ENCODE data around the gene CBLN1. TPM values are rescaled to one million over a fixed set of nuclear protein-coding genes. Genes with fewer than 3 reads are reported as not detected.

Gene CBLN1
- total and polyA plus RNA-seq, 2 experiments from 2014 or later, result 1.2 to 6.4 TPM

DNA sequence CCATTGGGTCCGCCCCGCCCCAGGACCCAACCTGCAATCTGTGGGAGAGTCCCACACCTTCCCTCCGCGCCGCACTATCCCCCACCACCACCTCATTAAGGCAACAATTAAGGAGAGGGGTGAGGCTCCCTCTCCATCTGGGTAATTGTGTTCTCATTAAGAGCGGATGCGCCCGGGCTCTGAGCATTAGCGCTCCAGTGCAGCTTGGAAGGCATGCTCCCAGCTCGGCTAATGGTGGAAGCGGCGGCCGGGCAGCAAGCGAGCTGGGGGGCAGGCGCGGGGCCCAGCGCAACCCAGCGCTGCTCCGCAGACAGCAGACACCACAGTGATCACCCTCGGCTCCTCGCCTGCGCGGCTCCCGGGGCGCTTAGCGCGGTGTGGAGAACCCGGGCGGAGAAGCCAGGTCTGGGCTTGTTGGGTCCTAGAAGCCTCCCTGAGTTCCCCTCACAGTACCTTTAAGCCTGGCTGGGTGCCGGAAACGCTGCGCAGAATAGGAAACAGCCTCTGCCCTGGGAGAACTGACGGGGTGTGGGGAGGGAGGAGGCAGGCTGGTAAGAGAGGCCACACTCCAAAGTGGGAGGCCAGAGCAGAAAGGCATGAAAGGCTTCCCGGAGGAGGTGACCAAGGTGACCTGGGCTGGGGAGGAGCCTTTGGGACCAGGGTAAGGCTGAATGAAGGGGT is 6.4 kb downstream of the CBLN1 start:
- peaks cover 8% of the 10 kb centered on the region; the same call in 1 of the 2 replicates for H4K20me1 ChIP-seq (replicated peaks; ENCODE audit: insufficient read depth)
- peak overlapping the region; percentile 65 for H3K4me3 ChIP-seq
- H3K79me2 ChIP-seq (replicated peaks; ENCODE audit: insufficient read depth), result no peaks in the 10 kb centered on the region
- Mint-ChIP-seq H3K27ac (no peak overlapping the region), H3K9me3 (no peaks in the 10 kb centered on the region; the same call in 2 of the 3 replicates), H3K36me3 (ENCODE audit: low read depth) (no peaks in the 10 kb centered on the region), H3K4me3 (peak overlapping the region; percentile 72), H3K27me3 (ENCODE audit: insufficient read depth, low read depth, poor library complexity) (peaks cover 73% of the 10 kb centered on the region), H3K4me1 (peaks cover 57% of the 10 kb centered on the region)
- DNase-seq (ENCODE audit: low spot score) (peak; percentile 64), ATAC-seq (peak; percentile 40)
- peaks cover 92% of the 10 kb centered on the region for H3K27me3 ChIP-seq (ENCODE audit: insufficient read depth)
- no peak overlapping the region for H3K27ac ChIP-seq (ENCODE audit: low read depth)
- H3K9me2 ChIP-seq (ENCODE audit: insufficient read depth), result no peaks in the 10 kb centered on the region
- H3K4me1 ChIP-seq (ENCODE audit: insufficient read depth), result peaks cover 57% of the 10 kb centered on the region
- TF ChIP-seq, protein P1, sequence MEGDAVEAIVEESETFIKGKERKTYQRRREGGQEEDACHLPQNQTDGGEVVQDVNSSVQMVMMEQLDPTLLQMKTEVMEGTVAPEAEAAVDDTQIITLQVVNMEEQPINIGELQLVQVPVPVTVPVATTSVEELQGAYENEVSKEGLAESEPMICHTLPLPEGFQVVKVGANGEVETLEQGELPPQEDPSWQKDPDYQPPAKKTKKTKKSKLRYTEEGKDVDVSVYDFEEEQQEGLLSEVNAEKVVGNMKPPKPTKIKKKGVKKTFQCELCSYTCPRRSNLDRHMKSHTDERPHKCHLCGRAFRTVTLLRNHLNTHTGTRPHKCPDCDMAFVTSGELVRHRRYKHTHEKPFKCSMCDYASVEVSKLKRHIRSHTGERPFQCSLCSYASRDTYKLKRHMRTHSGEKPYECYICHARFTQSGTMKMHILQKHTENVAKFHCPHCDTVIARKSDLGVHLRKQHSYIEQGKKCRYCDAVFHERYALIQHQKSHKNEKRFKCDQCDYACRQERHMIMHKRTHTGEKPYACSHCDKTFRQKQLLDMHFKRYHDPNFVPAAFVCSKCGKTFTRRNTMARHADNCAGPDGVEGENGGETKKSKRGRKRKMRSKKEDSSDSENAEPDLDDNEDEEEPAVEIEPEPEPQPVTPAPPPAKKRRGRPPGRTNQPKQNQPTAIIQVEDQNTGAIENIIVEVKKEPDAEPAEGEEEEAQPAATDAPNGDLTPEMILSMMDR (conservative IDR thresholded peaks at IDR 0.05; ENCODE audit: low read depth in 2 of 2), result no peak
- TF ChIP-seq EZH2phosphoT487 (IDR thresholded peaks at IDR 0.05; ENCODE audit: unreplicated experiment), result peak; percentile 32
- TF ChIP-seq EZH2 (IDR thresholded peaks at IDR 0.05; ENCODE audit: low read depth, unreplicated experiment), result peak; percentile 71
- TF ChIP-seq POLR2AphosphoS5 (IDR thresholded peaks at IDR 0.05; ENCODE audit: low read depth), result no peak
- H3F3A ChIP-seq (replicated peaks; ENCODE audit: low read depth), result 0 out of 2 replicates have a peak, but pooled peaks cover 4% of the 10 kb centered on the region
- H3K36me3 ChIP-seq (ENCODE audit: insufficient read depth), result no peaks in the 10 kb centered on the region
- peak overlapping the region; percentile 86 for H3K4me2 ChIP-seq
- H2AFZ ChIP-seq, result peak overlapping the region; percentile 95

DNA sequence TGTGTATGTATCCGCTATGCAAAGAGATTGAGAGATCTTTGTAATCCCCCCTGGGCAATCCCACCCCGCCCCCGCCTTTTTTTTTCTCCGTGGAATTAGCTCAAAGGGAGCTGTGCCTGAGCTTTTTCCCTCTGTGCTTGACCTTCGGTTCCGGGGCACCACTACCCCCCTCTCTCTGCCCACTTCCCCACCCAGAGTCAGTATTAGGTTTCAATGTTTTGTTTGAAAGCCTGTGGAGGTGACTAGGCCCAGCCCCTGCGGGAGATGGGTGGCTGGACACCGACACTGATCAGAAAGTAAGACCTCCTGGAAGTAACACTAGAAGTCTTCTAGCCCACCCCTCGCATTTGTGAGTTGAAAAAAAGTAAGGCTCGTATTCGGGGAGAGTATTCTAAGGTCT is 7.0 kb downstream of the CBLN1 start:
- peaks cover 8% of the 10 kb centered on the region; the same call in 1 of the 2 replicates for H4K20me1 ChIP-seq (replicated peaks; ENCODE audit: insufficient read depth)
- H3K4me1 ChIP-seq (ENCODE audit: insufficient read depth), result peaks cover 51% of the 10 kb centered on the region
- DNase-seq (ENCODE audit: low spot score) (no peak), ATAC-seq (peak; percentile 4; the same call in 2 of the 3 replicates)
- no peaks in the 10 kb centered on the region for H3K36me3 ChIP-seq (ENCODE audit: insufficient read depth)
- H3K36me3 Mint-ChIP-seq (ENCODE audit: low read depth), result no peaks in the 10 kb centered on the region
- H2AFZ ChIP-seq, result peak overlapping the region; percentile 95
- H3K4me2 ChIP-seq, result peak overlapping the region; percentile 86
- H3F3A ChIP-seq (replicated peaks; ENCODE audit: low read depth), result 0 out of 2 replicates have a peak, but pooled peaks cover 4% of the 10 kb centered on the region
- H3K27ac Mint-ChIP-seq, result no peak overlapping the region
- H3K4me3 Mint-ChIP-seq, result peak overlapping the region; percentile 72
- H3K27me3 Mint-ChIP-seq (ENCODE audit: insufficient read depth, low read depth, poor library complexity), result peaks cover 69% of the 10 kb centered on the region
- peak overlapping the region; percentile 65 for H3K4me3 ChIP-seq
- H3K79me2 ChIP-seq (replicated peaks; ENCODE audit: insufficient read depth), result no peaks in the 10 kb centered on the region
- H3K9me2 ChIP-seq (ENCODE audit: insufficient read depth), result no peaks in the 10 kb centered on the region
- H3K27ac ChIP-seq (ENCODE audit: low read depth), result no peak overlapping the region
- peaks cover 86% of the 10 kb centered on the region for H3K27me3 ChIP-seq (ENCODE audit: insufficient read depth)
- peaks cover 53% of the 10 kb centered on the region for H3K4me1 Mint-ChIP-seq
- no peaks in the 10 kb centered on the region; the same call in 2 of the 3 replicates for H3K9me3 Mint-ChIP-seq
- TF ChIP-seq ZNF331 (CRISPR knock-in tag; IDR thresholded peaks at IDR 0.05; ENCODE audit: low read depth) (no peak), POLR2AphosphoS5 (IDR thresholded peaks at IDR 0.05; ENCODE audit: low read depth) (no peak), ZNF114 (CRISPR knock-in tag; IDR thresholded peaks at IDR 0.05) (no peak), EZH2phosphoT487 (IDR thresholded peaks at IDR 0.05; ENCODE audit: unreplicated experiment) (no peak), CREB1 (CRISPR knock-in tag; IDR thresholded peaks at IDR 0.05; ENCODE audit: low read depth) (no peak), REST (IDR thresholded peaks at IDR 0.05; ENCODE audit: unreplicated experiment) (no peak)
- TF ChIP-seq, protein P2, sequence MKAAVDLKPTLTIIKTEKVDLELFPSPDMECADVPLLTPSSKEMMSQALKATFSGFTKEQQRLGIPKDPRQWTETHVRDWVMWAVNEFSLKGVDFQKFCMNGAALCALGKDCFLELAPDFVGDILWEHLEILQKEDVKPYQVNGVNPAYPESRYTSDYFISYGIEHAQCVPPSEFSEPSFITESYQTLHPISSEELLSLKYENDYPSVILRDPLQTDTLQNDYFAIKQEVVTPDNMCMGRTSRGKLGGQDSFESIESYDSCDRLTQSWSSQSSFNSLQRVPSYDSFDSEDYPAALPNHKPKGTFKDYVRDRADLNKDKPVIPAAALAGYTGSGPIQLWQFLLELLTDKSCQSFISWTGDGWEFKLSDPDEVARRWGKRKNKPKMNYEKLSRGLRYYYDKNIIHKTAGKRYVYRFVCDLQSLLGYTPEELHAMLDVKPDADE (IDR thresholded peaks at IDR 0.05), result no peak
